GM15510 (cell line): Measurements from ENCODE around the gene CRISPLD2.

Experiments used
- POLR2A ChIP-seq: IDR thresholded peaks from 3 replicates; pipeline ENCODE4 v1.6.1; 2011; ENCODE audit warnings: borderline replicate concordance; ENCODE audit not compliant: insufficient read length; ENCODE audit errors: extremely low read depth

Gene CRISPLD2

DNA sequence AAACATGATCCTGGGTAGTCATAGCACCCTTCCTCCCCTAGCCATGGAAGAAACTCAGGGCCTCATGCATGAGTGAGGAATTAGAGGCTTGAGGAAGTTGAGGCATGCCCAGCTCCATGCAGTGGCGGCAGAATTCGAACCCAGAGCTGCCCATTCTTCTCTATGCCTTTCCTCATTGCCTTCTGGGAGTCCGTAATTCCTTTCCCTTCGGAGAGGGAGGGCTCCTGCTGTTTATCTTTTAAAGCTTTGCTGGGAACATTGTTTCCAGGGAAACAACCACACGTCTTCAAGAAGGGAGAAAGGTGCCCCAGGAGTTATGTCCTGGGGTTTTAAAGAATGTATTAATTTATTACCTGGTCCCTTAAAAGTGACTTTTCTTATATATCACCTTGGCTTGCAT, 8.5 kb downstream of the CRISPLD2 start:
- TF ChIP-seq POLR2A = no peak

- TF ChIP-seq POLR2A = no peak
These were observed 9.6 kb downstream of the CRISPLD2 start for GRCh38 chr16:84829168-84829965.

DNA sequence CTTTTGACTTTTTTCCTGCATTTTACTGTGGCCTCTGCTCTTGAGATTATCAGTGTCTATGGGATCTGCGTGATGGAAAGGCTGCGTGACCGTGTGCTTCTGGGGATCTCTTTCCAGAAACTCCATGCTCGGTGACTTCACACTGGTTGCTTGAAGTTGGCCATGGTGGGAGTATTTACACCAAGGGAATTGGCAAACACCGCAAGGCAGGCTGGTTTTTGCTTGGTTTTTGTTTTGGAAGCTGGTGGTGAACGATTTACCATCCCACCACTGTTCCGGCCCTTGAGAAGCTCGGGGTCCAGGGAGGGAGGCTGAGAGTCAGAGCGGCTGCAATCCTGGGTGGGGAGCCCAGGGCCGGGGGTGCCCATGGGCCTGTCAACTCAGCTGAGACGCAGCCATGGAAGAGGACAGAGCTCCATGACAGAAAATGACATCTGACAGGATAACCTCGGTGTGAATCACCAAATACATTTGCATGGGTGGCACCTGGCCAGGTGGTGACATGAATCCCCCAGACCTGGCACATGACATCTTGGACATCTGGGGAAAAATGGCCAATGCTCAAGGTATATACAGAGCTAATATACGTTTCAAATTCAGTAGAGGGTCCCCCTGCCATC, 11.1 kb downstream of the CRISPLD2 start:
- TF ChIP-seq POLR2A = no peak

GRCh38 chr16:84832488-84833143, 12.8 kb downstream of the CRISPLD2 start:
- no peak for TF ChIP-seq POLR2A

GRCh38 chr16:84833144-84833500, 13.3 kb downstream of the CRISPLD2 start:
- TF ChIP-seq POLR2A = no peak

- no peak for TF ChIP-seq POLR2A
These were observed 14.0 kb downstream of the CRISPLD2 start for GRCh38 chr16:84833542-84834402.

DNA sequence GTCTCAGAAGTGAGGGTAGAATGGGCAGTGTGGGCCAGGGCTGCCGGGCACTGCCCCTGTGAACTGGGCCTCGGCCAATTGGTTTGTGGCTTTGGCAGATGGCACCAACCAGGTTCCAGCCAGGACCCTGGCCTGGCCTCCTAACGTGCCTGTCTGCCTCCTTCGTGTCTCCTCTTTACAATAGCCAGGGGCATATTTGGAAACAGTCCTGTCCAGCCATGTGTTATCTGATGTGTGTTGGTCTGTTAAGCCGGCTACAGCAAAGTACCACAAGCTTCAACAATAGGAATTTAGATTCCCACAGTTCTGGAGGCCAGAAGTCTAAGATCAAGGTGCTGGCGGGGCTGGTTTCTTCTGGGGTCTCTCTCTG, 14.6 kb downstream of the CRISPLD2 start:
- no peak for TF ChIP-seq POLR2A

DNA sequence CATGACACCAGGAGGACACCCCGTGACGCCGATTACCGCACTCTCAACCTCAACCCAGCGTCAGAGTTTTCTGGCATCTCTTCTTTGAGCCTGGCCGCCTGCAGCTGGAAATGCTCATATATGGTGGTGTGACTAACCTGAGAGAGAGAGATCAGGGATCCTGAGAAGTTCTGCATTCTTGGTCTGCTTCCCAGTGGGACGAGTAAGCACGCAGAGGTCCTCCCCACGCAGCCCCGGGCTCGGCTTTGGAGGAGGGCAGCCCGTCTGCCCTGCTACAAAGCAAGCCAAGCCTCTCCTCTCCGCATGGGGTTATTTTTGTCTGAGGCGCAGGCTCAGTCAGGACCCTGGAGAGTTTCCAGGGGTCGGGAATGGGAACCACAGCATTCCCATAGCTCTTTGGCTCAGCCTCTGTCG, 16.5 kb downstream of the CRISPLD2 start:
- TF ChIP-seq POLR2A = no peak

GRCh38 chr16:84836967-84837366, 17.2 kb downstream of the CRISPLD2 start:
- TF ChIP-seq POLR2A = no peak

DNA sequence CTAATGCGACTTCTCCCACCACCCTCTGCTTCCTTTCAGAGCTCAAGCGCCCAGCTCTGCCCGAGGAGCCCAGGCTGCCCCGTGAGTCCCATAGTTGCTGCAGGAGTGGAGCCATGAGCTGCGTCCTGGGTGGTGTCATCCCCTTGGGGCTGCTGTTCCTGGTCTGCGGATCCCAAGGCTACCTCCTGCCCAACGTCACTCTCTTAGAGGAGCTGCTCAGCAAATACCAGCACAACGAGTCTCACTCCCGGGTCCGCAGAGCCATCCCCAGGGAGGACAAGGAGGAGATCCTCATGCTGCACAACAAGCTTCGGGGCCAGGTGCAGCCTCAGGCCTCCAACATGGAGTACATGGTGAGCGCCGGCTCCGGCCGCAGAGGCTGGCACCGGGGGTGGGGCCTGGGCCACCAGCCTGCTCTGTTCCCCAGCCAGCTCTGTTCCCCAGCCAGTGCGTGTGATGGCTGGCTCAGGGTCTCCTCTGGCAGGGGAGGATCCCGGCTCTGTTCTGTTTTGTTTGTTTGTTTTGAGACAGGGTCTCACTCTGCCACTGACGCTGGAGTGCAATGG, 18.7 kb downstream of the CRISPLD2 start:
- no peak for TF ChIP-seq POLR2A

GRCh38 chr16:84839054-84839453, 19.3 kb downstream of the CRISPLD2 start:
- TF ChIP-seq POLR2A = no peak

DNA sequence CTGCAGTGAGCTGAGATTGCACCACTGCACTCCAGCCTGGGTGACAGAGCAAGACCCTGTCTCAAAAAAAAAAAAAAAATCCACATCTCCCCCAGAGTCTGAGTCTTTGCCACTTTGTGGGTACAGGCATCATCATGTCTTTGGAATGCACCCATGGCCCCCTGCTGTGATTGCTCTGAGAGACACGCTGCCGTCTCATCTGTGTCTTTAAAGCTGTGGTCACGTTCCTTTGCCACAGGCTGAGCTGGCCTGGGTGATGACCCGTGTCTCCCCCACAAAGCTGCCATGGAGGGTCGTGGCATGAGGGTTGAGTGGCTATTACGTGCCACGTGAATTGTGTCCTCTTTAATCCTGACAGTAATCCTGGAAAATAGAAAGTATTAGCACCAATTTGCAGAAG, 20.2 kb downstream of the CRISPLD2 start:
- no peak for TF ChIP-seq POLR2A

- TF ChIP-seq POLR2A = no peak
These were observed 21.2 kb downstream of the CRISPLD2 start for GRCh38 chr16:84840687-84841627.
